Fibroblast of lung (primary cell): Measurements from ENCODE around the gene TMEM94. TPM values are rescaled to one million over a fixed set of nuclear protein-coding genes. Genes with fewer than 3 reads are reported as not detected.

Experiments
- DNase-seq, 2 donors: peaks; one replicate each; pipeline versions ENCODE4 v3.0.0 to v3.0.0-alpha.2; 2010; ENCODE audit warnings: low read depth in 2 of 2
- H2AFZ ChIP-seq: 2 replicates; pipeline ENCODE4 v1.5.1; 2012; ENCODE audit warnings: low read length, control low read depth, inconsistent platforms
- H3K27ac ChIP-seq: 2 replicates; pipeline ENCODE4 v1.5.1; 2011; ENCODE audit warnings: low read length, control low read depth; ENCODE audit not compliant: insufficient read depth
- H3K27me3 ChIP-seq: 2 replicates; pipeline ENCODE4 v1.5.1; 2011; ENCODE audit warnings: mild to moderate bottlenecking, low read length; ENCODE audit not compliant: control insufficient read depth, insufficient read depth
- H3K36me3 ChIP-seq: 2 replicates; pipeline ENCODE4 v1.5.1; 2011; ENCODE audit warnings: low read length; ENCODE audit not compliant: control insufficient read depth, insufficient read depth
- H3K4me1 ChIP-seq: 2 replicates; pipeline ENCODE4 v1.5.1; 2011; ENCODE audit warnings: low read length; ENCODE audit not compliant: control insufficient read depth, insufficient read depth; ENCODE audit errors: extremely low read depth
- H3K4me2 ChIP-seq: 2 replicates; pipeline ENCODE4 v1.5.1; 2011; ENCODE audit warnings: low read length, control low read depth; ENCODE audit not compliant: insufficient read depth; ENCODE audit errors: extremely low read depth
- H3K4me3 ChIP-seq, 4 experiments: fragments of 200-600 bp in 1 of 4; sonication (generic) in 1 of 4; replicated peaks in 1 of 4; 2 replicates each; pipeline ENCODE4 v1.5.1; 2011 to 2016; ENCODE audit warnings: low read length in 4 of 4, low read depth in 3 of 4, mild to moderate bottlenecking in 3 of 4, control low read depth in 2 of 4, inconsistent platforms in 1 of 4, mixed read lengths in 1 of 4; ENCODE audit not compliant: insufficient read depth in 1 of 4; ENCODE audit errors: control extremely low read depth in 1 of 4
- H3K79me2 ChIP-seq: 2 replicates; pipeline ENCODE4 v1.5.1; 2012; ENCODE audit warnings: mild to moderate bottlenecking, low read length, inconsistent platforms; ENCODE audit not compliant: control insufficient read depth, insufficient read depth
- H3K9ac ChIP-seq: 2 replicates; pipeline ENCODE4 v1.5.1; 2011; ENCODE audit warnings: mild to moderate bottlenecking, low read length, control low read depth; ENCODE audit not compliant: insufficient read depth
- H3K9me3 ChIP-seq: 2 replicates; pipeline ENCODE4 v1.5.1; 2012; ENCODE audit warnings: low read depth, low read length; ENCODE audit not compliant: control insufficient read depth, insufficient read depth
- H4K20me1 ChIP-seq: 2 replicates; pipeline ENCODE4 v1.5.1; 2011; ENCODE audit warnings: low read length; ENCODE audit not compliant: control insufficient read depth, insufficient read depth; ENCODE audit errors: extremely low read depth
- CTCF ChIP-seq, 2 donors: IDR thresholded peaks in 1 of 2; conservative IDR thresholded peaks in 1 of 2; 1 replicate in 1 of 2; 2 replicates in 1 of 2; pipeline ENCODE4 v1.5.1; 2011 to 2012; ENCODE audit warnings: low read length in 2 of 2, control low read depth in 1 of 2, inconsistent platforms in 1 of 2, low read depth in 1 of 2, mild to moderate bottlenecking in 1 of 2
- EZH2 ChIP-seq: IDR thresholded peaks from 2 replicates; pipeline ENCODE4 v1.5.1; 2012; ENCODE audit warnings: low read length, control low read depth, mild to moderate bottlenecking; ENCODE audit errors: missing control alignments
- polyA plus RNA-seq, 2 donors: library from polyadenylated mRNA; depleted of rRNA in 1 of 2; stranded (reverse) in 1 of 2; unstranded in 1 of 2; fragments of >200 nt; gene quantifications; 2 replicates each; pipeline ENCODE4 v1.2.1, GENCODE V29; 2011 to 2012; ENCODE audit warnings: missing spikeins in 1 of 2
- total RNA-seq: library from RNA; depleted of rRNA; stranded (reverse); fragments of >200 nt; gene quantifications from 2 replicates; pipeline ENCODE4 v1.2.1, GENCODE V29; 2014

The TMEM94 gene
- total and polyA plus RNA-seq, 2 donors (not counting 1 experiment from before 2014, with no cell fraction given), result 18.3 to 35.0 TPM

GRCh38 chr17:75514299-75514918 is 58.0 kb downstream of the TMEM94 start:
- H3K9ac ChIP-seq, result peak overlapping the region; percentile 65
- no peaks in the 10 kb centered on the region for H3K9me3 ChIP-seq
- no peak overlapping the region for H2AFZ ChIP-seq
- H3K27me3 ChIP-seq, result no peaks in the 10 kb centered on the region
- H3K4me2 ChIP-seq, result peak overlapping the region; percentile 91
- TF ChIP-seq EZH2 (no peak), CTCF (conservative IDR thresholded peaks at IDR 0.05 in 1 of 2, IDR thresholded peaks at IDR 0.05 in 1 of 2; ENCODE audit: low read depth in 1 of 2, low read length in 2 of 2) (no peak)
- H3K36me3 ChIP-seq, result peaks cover 1% of the 10 kb centered on the region
- H4K20me1 ChIP-seq, result no peaks in the 10 kb centered on the region
- H3K4me1 ChIP-seq, result peaks cover 3% of the 10 kb centered on the region
- DNase-seq, result no peak
- peak overlapping the region; percentile 42 for H3K27ac ChIP-seq
- H3K4me3 ChIP-seq, result peak overlapping the region; percentile 70 to 87 (median 76)
- H3K79me2 ChIP-seq, result peaks cover 2% of the 10 kb centered on the region

- Histone ChIP-seq H3K4me3 (peak overlapping the region; percentile 70 to 87 (median 76)), H3K4me1 (peaks cover 3% of the 10 kb centered on the region), H3K27me3 (no peaks in the 10 kb centered on the region), H3K27ac (peak overlapping the region; percentile 42), H3K79me2 (peaks cover 2% of the 10 kb centered on the region), H3K36me3 (peaks cover 1% of the 10 kb centered on the region), H3K4me2 (peak overlapping the region; percentile 91), H3K9me3 (no peaks in the 10 kb centered on the region), H2AFZ (peak overlapping the region; percentile 23), H4K20me1 (no peaks in the 10 kb centered on the region), H3K9ac (peak overlapping the region; percentile 65)
- peak in 1 of 2 donors; percentile 32 for DNase-seq
- TF ChIP-seq EZH2, result no peak
- no peak for TF ChIP-seq CTCF (conservative IDR thresholded peaks at IDR 0.05 in 1 of 2, IDR thresholded peaks at IDR 0.05 in 1 of 2; ENCODE audit: low read depth in 1 of 2, low read length in 2 of 2)
Measured at GRCh38 chr17:75514919-75515495, 58.6 kb downstream of the TMEM94 start.

GRCh38 chr17:75515496-75516254 is 59.2 kb downstream of the TMEM94 start, which contains the start of gene CASKIN2:
CASKIN2 (minus strand) TSS chr17:75515537; CDS start chr17:75513804, 1,733 bp downstream.
- Histone ChIP-seq H2AFZ (peak within 1 kb of the TSS; percentile 92), H3K4me1 (peaks cover 3% of the 10 kb centered on the region), H3K4me3 (peak within 1 kb of the TSS; percentile 70 to 87 (median 78)), H4K20me1 (no peaks in the 10 kb centered on the region), H3K27me3 (no peaks in the 10 kb centered on the region), H3K4me2 (peak within 1 kb of the TSS; percentile 98), H3K36me3 (peaks cover 1% of the 10 kb centered on the region), H3K79me2 (peaks cover 2% of the 10 kb centered on the region), H3K27ac (peak within 1 kb of the TSS; percentile 42), H3K9ac (peak within 1 kb of the TSS; percentile 65), H3K9me3 (no peaks in the 10 kb centered on the region)
- TF ChIP-seq EZH2 (no peak), CTCF (conservative IDR thresholded peaks at IDR 0.05 in 1 of 2, IDR thresholded peaks at IDR 0.05 in 1 of 2; ENCODE audit: low read depth in 1 of 2, low read length in 2 of 2) (peak; percentile 71 to 93)
- DNase-seq, result peak; percentile 82 to 91
